ENCODE data around the gene CAMK1D.

CAMK1D gene

GRCh38 chr10:12444981-12445700, 95.8 kb downstream of the CAMK1D start:
- TF ChIP-seq CTCF (IDR thresholded peaks at IDR 0.05; ENCODE audit: insufficient read depth, low read depth, low read length, missing control alignments): no peak
- H3K4me3 ChIP-seq (ENCODE audit: low read depth, low read length): no peak overlapping the region
- no peak for DNase-seq (ENCODE audit: low read depth)

- no peak for DNase-seq (ENCODE audit: low read depth)
- TF ChIP-seq CTCF (IDR thresholded peaks at IDR 0.05; ENCODE audit: insufficient read depth, low read depth, low read length, missing control alignments): no peak
- no peak overlapping the region for H3K4me3 ChIP-seq (ENCODE audit: low read depth, low read length)
Observed at GRCh38 chr10:12445701-12446334, 96.5 kb downstream of the CAMK1D start.

GRCh38 chr10:12448340-12448728, 99.0 kb downstream of the CAMK1D start:
- DNase-seq (ENCODE audit: low read depth): no peak
- H3K4me3 ChIP-seq (ENCODE audit: low read depth, low read length): peak overlapping the region; percentile 48
- no peak for TF ChIP-seq CTCF (IDR thresholded peaks at IDR 0.05; ENCODE audit: insufficient read depth, low read depth, low read length, missing control alignments)

- peak overlapping the region; percentile 48 for H3K4me3 ChIP-seq (ENCODE audit: low read depth, low read length)
- peak; percentile 84 for DNase-seq (ENCODE audit: low read depth)
- no peak for TF ChIP-seq CTCF (IDR thresholded peaks at IDR 0.05; ENCODE audit: insufficient read depth, low read depth, low read length, missing control alignments)
Observed at GRCh38 chr10:12448729-12449391, 99.5 kb downstream of the CAMK1D start.

GRCh38 chr10:12455318-12455717, 106.0 kb downstream of the CAMK1D start:
- no peak for TF ChIP-seq CTCF (IDR thresholded peaks at IDR 0.05; ENCODE audit: insufficient read depth, low read depth, low read length, missing control alignments)
- no peak overlapping the region for H3K4me3 ChIP-seq (ENCODE audit: low read depth, low read length)
- no peak for DNase-seq (ENCODE audit: low read depth)

- no peak overlapping the region for H3K4me3 ChIP-seq (ENCODE audit: low read depth, low read length)
- TF ChIP-seq CTCF (IDR thresholded peaks at IDR 0.05; ENCODE audit: insufficient read depth, low read depth, low read length, missing control alignments): no peak
- DNase-seq (ENCODE audit: low read depth): no peak
Observed at GRCh38 chr10:12455766-12456165, 106.4 kb downstream of the CAMK1D start.
